Calu3 (cell line): ENCODE data around the gene ADGRA3. TPM values are rescaled to one million over a fixed set of nuclear protein-coding genes. Genes with fewer than 3 reads are reported as not detected.

Source experiments
- BruUV-seq: library from RNA; stranded (reverse); fragments of 400-500 nt; replicated peaks from 2 replicates; lab custom pipeline; 2021; lab: Mats Ljungman, UMichigan
- CTCF ChIA-PET: fragments of 300-600 bp; sonication (Branson Sonifier 250); formaldehyde crosslinking; loops from one replicate; lab custom pipeline; 2022; ENCODE audit warnings: antibody characterized with exemption; lab: Charles Lee
- DNase-seq: peaks from one replicate; pipeline ENCODE4 v3.0.0; 2022
- H3K27ac Mint-ChIP-seq: one replicate; pipeline ENCODE4 v1.8.0; 2022; ENCODE audit warnings: mixed read lengths; ENCODE audit not compliant: unreplicated experiment
- H3K27me3 Mint-ChIP-seq: one replicate; pipeline ENCODE4 v1.8.0; 2022; ENCODE audit warnings: mixed read lengths; ENCODE audit not compliant: unreplicated experiment
- H3K36me3 Mint-ChIP-seq: one replicate; pipeline ENCODE4 v1.8.0; 2022; ENCODE audit warnings: mild to moderate bottlenecking, moderate library complexity, mixed read lengths; ENCODE audit not compliant: insufficient read depth, unreplicated experiment
- H3K4me1 Mint-ChIP-seq: one replicate; pipeline ENCODE4 v1.8.0; 2022; ENCODE audit warnings: mild to moderate bottlenecking, low read depth, mixed read lengths; ENCODE audit not compliant: unreplicated experiment
- H3K4me3 Mint-ChIP-seq: one replicate; pipeline ENCODE4 v1.8.0; 2022; ENCODE audit warnings: mild to moderate bottlenecking, low read depth, moderate library complexity, mixed read lengths; ENCODE audit not compliant: unreplicated experiment
- H3K9me3 Mint-ChIP-seq: one replicate; pipeline ENCODE4 v1.8.0; 2022; ENCODE audit warnings: low read depth, mixed read lengths; ENCODE audit not compliant: unreplicated experiment
- intact Hi-C: fragments of 100-400 bp; cut with micrococcal nuclease; formaldehyde crosslinking; loops from one replicate; pipeline ENCODE4 v1.10.0; 2022; ENCODE audit not compliant: unreplicated experiment
- total RNA-seq: library from RNA; stranded (reverse); gene quantifications from 2 replicates; pipeline ENCODE4 v1.2.3, GENCODE V29; 2022
- TF ChIP-seq, protein P1 (sequence below): fragments of 200-600 bp; IDR thresholded peaks from one replicate; pipeline ENCODE4 v1.8.0; 2022; ENCODE audit warnings: antibody characterized with exemption; ENCODE audit not compliant: unreplicated experiment

Gene ADGRA3
- total RNA-seq, 1 experiment from 2014 or later = 63.2 TPM

GRCh38 chr4:22534374-22534773 lies 18.5 kb upstream of the ADGRA3 start:
- peaks cover 11% of the 10 kb centered on the region for H3K9me3 Mint-ChIP-seq
- CTCF ChIA-PET = interaction anchor here (0.5 kb wide), 1 partner anchor 460 kb away, joined by 8 read pairs; no protein-coding TSS in a partner anchor
- no peaks in the 10 kb centered on the region for H3K36me3 Mint-ChIP-seq
- H3K4me3 Mint-ChIP-seq = no peak overlapping the region
- H3K27ac Mint-ChIP-seq = no peak overlapping the region
- no peak for DNase-seq
- TF ChIP-seq, protein P1, sequence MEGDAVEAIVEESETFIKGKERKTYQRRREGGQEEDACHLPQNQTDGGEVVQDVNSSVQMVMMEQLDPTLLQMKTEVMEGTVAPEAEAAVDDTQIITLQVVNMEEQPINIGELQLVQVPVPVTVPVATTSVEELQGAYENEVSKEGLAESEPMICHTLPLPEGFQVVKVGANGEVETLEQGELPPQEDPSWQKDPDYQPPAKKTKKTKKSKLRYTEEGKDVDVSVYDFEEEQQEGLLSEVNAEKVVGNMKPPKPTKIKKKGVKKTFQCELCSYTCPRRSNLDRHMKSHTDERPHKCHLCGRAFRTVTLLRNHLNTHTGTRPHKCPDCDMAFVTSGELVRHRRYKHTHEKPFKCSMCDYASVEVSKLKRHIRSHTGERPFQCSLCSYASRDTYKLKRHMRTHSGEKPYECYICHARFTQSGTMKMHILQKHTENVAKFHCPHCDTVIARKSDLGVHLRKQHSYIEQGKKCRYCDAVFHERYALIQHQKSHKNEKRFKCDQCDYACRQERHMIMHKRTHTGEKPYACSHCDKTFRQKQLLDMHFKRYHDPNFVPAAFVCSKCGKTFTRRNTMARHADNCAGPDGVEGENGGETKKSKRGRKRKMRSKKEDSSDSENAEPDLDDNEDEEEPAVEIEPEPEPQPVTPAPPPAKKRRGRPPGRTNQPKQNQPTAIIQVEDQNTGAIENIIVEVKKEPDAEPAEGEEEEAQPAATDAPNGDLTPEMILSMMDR = no peak
- H3K27me3 Mint-ChIP-seq = no peaks in the 10 kb centered on the region
- intact Hi-C loops = no loop called here
- no peaks in the 10 kb centered on the region for H3K4me1 Mint-ChIP-seq
- BruUV-seq = no TSS peak

GRCh38 chr4:22532896-22533295 lies 17.0 kb upstream of the ADGRA3 start:
- Mint-ChIP-seq H3K4me1 (no peaks in the 10 kb centered on the region), H3K36me3 (no peaks in the 10 kb centered on the region), H3K27ac (no peak overlapping the region), H3K27me3 (no peaks in the 10 kb centered on the region), H3K4me3 (no peak overlapping the region), H3K9me3 (peaks cover 11% of the 10 kb centered on the region)
- intact Hi-C loops = no loop called here
- no peak for DNase-seq
- TF ChIP-seq, protein P1 = no peak
- no TSS peak for BruUV-seq
- CTCF ChIA-PET = no interaction called here

DNA sequence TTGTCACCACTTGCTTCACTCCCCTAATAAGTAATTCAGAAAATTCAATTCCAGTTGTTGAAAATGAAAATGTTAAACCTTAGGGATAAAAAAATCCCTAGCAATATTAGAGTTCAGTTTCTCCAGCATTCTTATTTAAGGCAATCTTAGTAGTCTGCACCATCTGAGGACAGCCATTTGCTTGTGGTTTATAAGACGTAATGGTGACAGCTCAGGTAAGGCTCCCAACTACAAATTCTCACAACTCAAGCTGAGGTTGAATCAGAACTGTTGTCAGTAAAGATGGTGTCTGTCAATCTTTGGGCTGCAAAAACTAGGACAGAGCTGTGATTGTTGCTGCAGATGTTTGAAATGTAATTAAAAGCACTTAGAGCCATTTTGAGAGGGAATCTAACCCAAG lies 16.3 kb upstream of the ADGRA3 start:
- intact Hi-C loops = no loop called here
- Mint-ChIP-seq H3K36me3 (no peaks in the 10 kb centered on the region), H3K4me3 (no peak overlapping the region), H3K27me3 (no peaks in the 10 kb centered on the region), H3K4me1 (no peaks in the 10 kb centered on the region), H3K27ac (no peak overlapping the region), H3K9me3 (peaks cover 9% of the 10 kb centered on the region)
- CTCF ChIA-PET = no interaction called here
- no peak for DNase-seq
- BruUV-seq = no TSS peak
- TF ChIP-seq, protein P1 = no peak

GRCh38 chr4:22531311-22532019 lies 15.6 kb upstream of the ADGRA3 start:
- H3K4me3 Mint-ChIP-seq = no peak overlapping the region
- H3K36me3 Mint-ChIP-seq = no peaks in the 10 kb centered on the region
- TF ChIP-seq, protein P1 = no peak
- CTCF ChIA-PET = no interaction called here
- DNase-seq = no peak
- no peaks in the 10 kb centered on the region for H3K27me3 Mint-ChIP-seq
- intact Hi-C loops = no loop called here
- no TSS peak for BruUV-seq
- no peaks in the 10 kb centered on the region for H3K4me1 Mint-ChIP-seq
- peaks cover 9% of the 10 kb centered on the region for H3K9me3 Mint-ChIP-seq
- no peak overlapping the region for H3K27ac Mint-ChIP-seq
